ENCODE data around the gene DLGAP1. TPM values are rescaled to one million over a fixed set of nuclear protein-coding genes. Genes with fewer than 3 reads are reported as not detected.

Gene DLGAP1
- total and polyA plus RNA-seq, 2 donors (not counting 1 experiment from before 2014, with no cell fraction given) = 0.07 to 0.61 TPM

GRCh38 chr18:4134700-4135099 is 320.4 kb downstream of the DLGAP1 start:
- TF ChIP-seq CTCF (IDR thresholded peaks at IDR 0.05) (no peak), EZH2 (IDR thresholded peaks at IDR 0.05; ENCODE audit: borderline replicate concordance, insufficient read depth, low read depth, low read length, poor library complexity, severe bottlenecking) (no peak)
- H3K4me2 ChIP-seq (replicated peaks; ENCODE audit: low read depth, low read length, poor library complexity, severe bottlenecking) = no peak overlapping the region
- intact Hi-C loops (cut with micrococcal nuclease) = no loop called here
- Mint-ChIP-seq H3K4me3 (no peak overlapping the region), H3K27me3 (no peaks in the 10 kb centered on the region), H3K27ac (no peak overlapping the region), H3K9me3 (ENCODE audit: insufficient read depth) (no peaks in the 10 kb centered on the region), H3K4me1 (no peaks in the 10 kb centered on the region)
- H3K9me3 ChIP-seq (ENCODE audit: control extremely low read depth in 1 of 3, control insufficient read depth in 2 of 3, insufficient read depth in 1 of 3, low read length in 2 of 3) = no peaks in the 10 kb centered on the region
- ChIA-PET CTCF (no interaction called here), POLR2A (no interaction called here)
- H2AFZ ChIP-seq (ENCODE audit: insufficient read depth, low read depth, low read length, poor library complexity, severe bottlenecking) = no peak overlapping the region
- no peak for ATAC-seq (ENCODE audit: low read depth)
- H3K4me3 ChIP-seq (ENCODE audit: control extremely low read depth in 1 of 5, extremely low read depth in 1 of 5, insufficient read depth in 1 of 5, low read depth in 2 of 5, low read length in 4 of 5) = no peak overlapping the region
- no peak overlapping the region for H3K27ac ChIP-seq (ENCODE audit: low read length in 2 of 2)
- no peak overlapping the region for H3K9ac ChIP-seq (ENCODE audit: low read length)
- no peaks in the 10 kb centered on the region for H3K4me1 ChIP-seq (ENCODE audit: control insufficient read depth in 2 of 2, insufficient read depth in 2 of 2, low read length in 2 of 2)
- H3K36me3 ChIP-seq (replicated peaks in 1 of 2; ENCODE audit: control extremely low read depth in 1 of 2, control insufficient read depth in 1 of 2, extremely low read depth in 1 of 2, insufficient read depth in 2 of 2, low read length in 1 of 2) = no peaks in the 10 kb centered on the region
- no peaks in the 10 kb centered on the region for H3K79me2 ChIP-seq (ENCODE audit: control insufficient read depth, insufficient read depth, low read length)
- WGBS (ENCODE audit: insufficient coverage) = 86% methylated on average over 3 of the region's 6 CpGs
- no peaks in the 10 kb centered on the region for H3K27me3 ChIP-seq (replicated peaks in 1 of 4; ENCODE audit: control extremely low read depth in 1 of 4, control insufficient read depth in 3 of 4, insufficient read depth in 4 of 4, low read length in 3 of 4)
- no peaks in the 10 kb centered on the region for H4K20me1 ChIP-seq (ENCODE audit: control insufficient read depth, insufficient read depth, low read length, poor library complexity, severe bottlenecking)
- no peak for DNase-seq

GRCh38 chr18:4130734-4131719 is 324.1 kb downstream of the DLGAP1 start:
- Histone ChIP-seq H2AFZ (ENCODE audit: insufficient read depth, low read depth, low read length, poor library complexity, severe bottlenecking) (no peak overlapping the region), H3K9ac (ENCODE audit: low read length) (no peak overlapping the region), H3K36me3 (replicated peaks in 1 of 2; ENCODE audit: control extremely low read depth in 1 of 2, control insufficient read depth in 1 of 2, extremely low read depth in 1 of 2, insufficient read depth in 2 of 2, low read length in 1 of 2) (no peaks in the 10 kb centered on the region), H4K20me1 (ENCODE audit: control insufficient read depth, insufficient read depth, low read length, poor library complexity, severe bottlenecking) (no peaks in the 10 kb centered on the region), H3K9me3 (ENCODE audit: control extremely low read depth in 1 of 3, control insufficient read depth in 2 of 3, insufficient read depth in 1 of 3, low read length in 2 of 3) (no peaks in the 10 kb centered on the region), H3K4me2 (replicated peaks; ENCODE audit: low read depth, low read length, poor library complexity, severe bottlenecking) (no peak overlapping the region), H3K4me1 (ENCODE audit: control insufficient read depth in 2 of 2, insufficient read depth in 2 of 2, low read length in 2 of 2) (no peaks in the 10 kb centered on the region), H3K4me3 (ENCODE audit: control extremely low read depth in 1 of 5, extremely low read depth in 1 of 5, insufficient read depth in 1 of 5, low read depth in 2 of 5, low read length in 4 of 5) (no peak overlapping the region), H3K27ac (ENCODE audit: low read length in 2 of 2) (no peak overlapping the region), H3K79me2 (ENCODE audit: control insufficient read depth, insufficient read depth, low read length) (no peaks in the 10 kb centered on the region), H3K27me3 (replicated peaks in 1 of 4; ENCODE audit: control extremely low read depth in 1 of 4, control insufficient read depth in 3 of 4, insufficient read depth in 4 of 4, low read length in 3 of 4) (no peaks in the 10 kb centered on the region)
- intact Hi-C loops (cut with micrococcal nuclease) = no loop called here
- TF ChIP-seq EZH2 (IDR thresholded peaks at IDR 0.05; ENCODE audit: borderline replicate concordance, insufficient read depth, low read depth, low read length, poor library complexity, severe bottlenecking) (no peak), CTCF (IDR thresholded peaks at IDR 0.05) (no peak)
- DNase-seq = no peak
- 82% methylated on average over 3 of the region's 12 CpGs for WGBS (ENCODE audit: insufficient coverage)
- POLR2A ChIA-PET = no interaction called here
- ATAC-seq (ENCODE audit: low read depth) = no peak
- Mint-ChIP-seq H3K27me3 (no peaks in the 10 kb centered on the region), H3K4me1 (no peaks in the 10 kb centered on the region), H3K9me3 (ENCODE audit: insufficient read depth) (no peaks in the 10 kb centered on the region), H3K27ac (no peak overlapping the region), H3K4me3 (no peak overlapping the region)
- CTCF ChIA-PET = no interaction called here
